ENCODE data around the gene FEM1B.
"Not testable (repeated sequence)": the region's sequence is repeated elsewhere in the genome, so short reads cannot be mapped to it uniquely, and the experiment has no call there.

Gene FEM1B

GRCh38 chr15:68277603-68278344 is at the start of gene FEM1B:
Gene FEM1B, plus strand, starts transcription at chr15:68277745. Its CDS starts 673 bp downstream, at chr15:68278418.
- peak; percentile 73 for DNase-seq (ENCODE audit: low read depth)

- DNase-seq (ENCODE audit: low read depth): no peak
Measured at GRCh38 chr15:68228143-68228970, 49.2 kb upstream of the FEM1B start.

- DNase-seq (ENCODE audit: low read depth): no peak
Measured at GRCh38 chr15:68228971-68229385, 48.6 kb upstream of the FEM1B start.

GRCh38 chr15:68229386-68230156 is 48.0 kb upstream of the FEM1B start, which contains the start of gene CLN6:
Gene CLN6, minus strand, starts transcription at chr15:68229728. Its CDS starts 144 bp downstream, at chr15:68229584.
- DNase-seq (ENCODE audit: low read depth): no peak

GRCh38 chr15:68230157-68231100 is 47.1 kb upstream of the FEM1B start:
- no peak for DNase-seq (ENCODE audit: low read depth)

- DNase-seq (ENCODE audit: low read depth): no peak
Measured at GRCh38 chr15:68231102-68231818, 46.3 kb upstream of the FEM1B start.

GRCh38 chr15:68232449-68232848 is 45.1 kb upstream of the FEM1B start:
- no peak for DNase-seq (ENCODE audit: low read depth)

GRCh38 chr15:68232937-68233336 is 44.6 kb upstream of the FEM1B start:
- no peak for DNase-seq (ENCODE audit: low read depth)

- DNase-seq (ENCODE audit: low read depth): no peak
Measured at GRCh38 chr15:68234060-68234459, 43.5 kb upstream of the FEM1B start.

GRCh38 chr15:68234520-68234919 is 43.0 kb upstream of the FEM1B start:
- not testable (repeated sequence) for DNase-seq (ENCODE audit: low read depth)

- DNase-seq (ENCODE audit: low read depth): no peak
Measured at GRCh38 chr15:68235022-68235421, 42.5 kb upstream of the FEM1B start.

GRCh38 chr15:68239025-68239424 is 38.5 kb upstream of the FEM1B start:
- no peak for DNase-seq (ENCODE audit: low read depth)

- DNase-seq (ENCODE audit: low read depth): no peak
Measured at GRCh38 chr15:68241088-68241935, 36.2 kb upstream of the FEM1B start.

GRCh38 chr15:68244235-68244634 is 33.3 kb upstream of the FEM1B start:
- DNase-seq (ENCODE audit: low read depth): no peak

- DNase-seq (ENCODE audit: low read depth): no peak
Measured at GRCh38 chr15:68249058-68249713, 28.4 kb upstream of the FEM1B start.

GRCh38 chr15:68252925-68253534 is 24.5 kb upstream of the FEM1B start:
- no peak for DNase-seq (ENCODE audit: low read depth)

- no peak for DNase-seq (ENCODE audit: low read depth)
Measured at GRCh38 chr15:68256675-68257450, 20.7 kb upstream of the FEM1B start.

GRCh38 chr15:68258692-68259091 is 18.9 kb upstream of the FEM1B start:
- DNase-seq (ENCODE audit: low read depth): no peak

Measured in HS-5 (cell line).